Embryonic facial prominence (tissue), 1 donor: ENCODE data around the gene MRPL50.

Source experiments
- DNase-seq: peaks from one replicate; pipeline ENCODE4 v3.0.0-alpha.2; 2016; ENCODE audit errors: extremely low spot score

Gene MRPL50

DNA sequence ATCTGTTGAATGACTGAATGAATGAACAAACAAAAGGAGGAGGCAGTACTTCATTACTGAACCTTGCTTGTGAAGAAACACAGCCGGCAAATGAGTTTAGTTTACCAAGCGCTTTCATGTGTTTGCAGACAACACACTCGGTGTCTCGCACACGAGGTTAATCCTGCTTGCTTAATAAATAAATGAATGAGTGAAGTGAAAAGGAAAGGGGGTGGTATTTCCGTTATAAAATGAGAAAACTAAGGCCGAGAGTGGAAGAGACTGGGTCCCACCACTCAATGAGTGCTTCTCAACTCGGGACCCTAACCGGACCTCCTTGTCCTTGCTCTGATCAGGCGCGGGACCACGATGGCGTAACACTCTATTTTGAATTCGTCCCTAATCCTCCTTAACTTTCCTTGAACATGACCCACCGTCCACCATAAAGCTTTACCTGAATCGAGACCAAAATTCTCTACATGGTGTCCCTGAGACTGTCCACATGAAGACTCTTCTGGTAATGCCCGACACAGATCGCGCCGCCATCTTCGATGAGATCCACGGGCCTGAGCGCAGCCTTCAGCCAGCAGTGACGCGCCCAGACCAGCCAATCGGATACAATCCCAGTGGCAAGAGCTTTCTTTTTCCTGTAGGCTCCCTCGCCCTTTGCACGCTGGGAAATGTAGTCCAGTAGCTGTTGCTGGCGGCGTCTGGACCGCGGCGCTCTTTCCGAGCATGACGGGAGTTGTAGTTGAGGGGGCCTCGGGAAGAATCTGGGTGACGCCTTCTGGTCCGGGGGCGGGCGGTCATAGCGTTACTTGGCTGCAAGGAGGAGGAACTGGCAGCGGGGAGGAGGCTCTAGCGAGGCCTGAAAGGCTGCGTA, at the start of gene MRPL50, which contains the start of gene ZNF189:
Gene MRPL50 (minus strand): TSS at position 551 of the 862 bp plus-strand sequence. CDS start 26 bp downstream, at position 525.
Gene ZNF189 (plus strand): TSS at position 784 of the 862 bp plus-strand sequence. CDS start 306 bp downstream, outside the sequence.
- peak; percentile 98 for DNase-seq

DNA sequence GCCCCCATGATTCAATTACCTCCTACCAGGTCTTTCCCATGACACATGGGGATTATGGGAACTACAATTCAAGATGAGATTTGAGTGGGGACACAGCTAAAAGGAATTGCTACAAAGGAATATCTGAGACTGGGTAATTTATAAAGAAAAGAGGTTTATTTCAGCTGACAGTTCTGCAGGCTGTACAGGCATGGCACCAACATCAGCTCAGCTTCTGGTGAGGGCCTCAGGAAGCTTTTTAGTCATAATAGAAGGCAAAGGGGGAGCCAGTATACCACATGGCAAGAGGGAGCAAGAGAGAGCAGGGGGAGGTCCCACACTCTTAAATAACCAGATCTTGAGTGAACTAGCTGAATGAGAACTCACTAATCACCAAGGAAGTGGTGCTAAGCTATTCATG, 48.3 kb upstream of the MRPL50 start:
- DNase-seq, result no peak

- no peak for DNase-seq
These were observed 47.1 kb upstream of the MRPL50 start for GRCh38 chr9:101445353-101446029.

DNA sequence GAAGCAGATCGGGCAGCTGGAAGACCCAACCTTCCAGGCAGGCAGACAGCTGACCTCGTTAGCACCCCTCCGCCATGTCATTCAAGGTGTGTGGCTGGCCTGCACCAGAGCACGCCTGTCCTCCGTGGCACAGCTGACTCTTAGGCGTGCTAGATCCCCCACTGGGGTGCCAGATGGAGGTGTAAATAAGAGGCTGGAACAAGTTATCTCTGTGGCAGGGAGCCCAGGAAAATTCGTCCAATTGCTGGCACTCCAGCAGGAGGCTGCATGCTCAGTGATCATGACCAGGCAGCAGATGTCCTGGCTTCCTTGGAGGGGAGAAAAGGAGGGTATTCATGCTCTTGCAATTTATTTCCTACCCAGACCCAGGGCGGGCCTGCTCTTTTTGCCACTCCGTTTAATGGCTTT, 45.0 kb upstream of the MRPL50 start:
- no peak for DNase-seq

DNA sequence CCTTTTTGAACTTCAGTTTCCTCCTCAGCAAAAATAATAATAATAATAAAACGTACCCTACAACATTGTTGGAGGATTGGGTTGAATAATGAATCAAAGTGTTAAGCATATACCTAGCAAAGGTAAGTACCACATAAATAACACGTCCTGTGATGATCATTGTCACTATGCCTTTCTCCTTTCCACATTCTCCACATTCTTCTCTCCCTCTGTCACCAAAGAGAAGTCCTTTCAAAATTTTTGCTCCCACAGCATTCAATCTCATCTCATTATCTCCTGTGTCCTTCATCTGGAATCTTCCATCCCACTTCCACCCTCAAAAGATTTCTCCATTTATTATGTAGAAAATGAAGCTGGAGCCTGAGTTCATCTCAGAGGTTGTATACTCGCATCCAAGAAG, 44.3 kb upstream of the MRPL50 start:
- DNase-seq, result no peak

DNA sequence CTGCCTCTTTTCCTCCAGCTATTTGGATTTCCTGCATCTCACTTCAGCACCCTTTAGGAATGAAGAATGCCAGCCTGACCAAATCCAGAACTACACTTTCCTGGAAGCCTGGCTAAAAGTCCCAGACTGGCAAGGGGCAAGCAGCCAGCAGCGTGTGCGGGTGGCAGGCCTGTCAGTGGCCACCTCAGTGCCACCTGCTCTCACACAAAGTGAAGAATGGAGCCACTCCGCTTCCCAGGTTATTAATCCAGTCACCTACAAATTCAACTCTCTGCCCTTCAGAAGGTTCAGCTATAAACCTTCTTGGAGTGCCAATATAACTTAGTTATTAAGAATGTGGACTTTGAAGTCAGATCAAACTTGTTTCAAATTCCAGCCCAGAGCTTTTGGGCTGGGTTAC, 43.9 kb upstream of the MRPL50 start:
- no peak for DNase-seq

DNA sequence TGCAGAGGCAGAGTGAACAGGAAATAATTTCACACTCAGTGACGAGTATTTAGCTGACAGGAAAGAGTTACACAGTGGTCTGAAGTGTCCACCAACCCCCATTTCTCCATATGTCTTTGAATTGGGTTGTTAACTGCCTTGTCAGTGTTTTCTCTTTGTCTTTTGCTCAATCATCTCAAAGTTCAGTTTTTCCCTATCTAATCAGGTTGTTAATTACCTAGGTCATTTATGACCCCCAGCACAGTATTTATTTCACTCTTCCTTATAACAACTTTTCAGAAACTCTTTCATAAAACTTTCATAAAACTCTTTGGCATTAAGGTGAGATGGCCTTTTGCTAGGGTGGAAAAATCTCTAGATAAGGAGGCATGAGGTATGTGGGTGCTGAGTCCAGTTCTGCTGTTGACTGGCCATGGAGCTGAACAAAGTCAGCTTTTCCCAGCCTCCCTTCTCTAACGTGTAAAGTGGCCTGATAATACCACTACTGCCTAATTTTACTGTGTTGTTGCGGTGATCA, 42.4 kb upstream of the MRPL50 start:
- no peak for DNase-seq

DNA sequence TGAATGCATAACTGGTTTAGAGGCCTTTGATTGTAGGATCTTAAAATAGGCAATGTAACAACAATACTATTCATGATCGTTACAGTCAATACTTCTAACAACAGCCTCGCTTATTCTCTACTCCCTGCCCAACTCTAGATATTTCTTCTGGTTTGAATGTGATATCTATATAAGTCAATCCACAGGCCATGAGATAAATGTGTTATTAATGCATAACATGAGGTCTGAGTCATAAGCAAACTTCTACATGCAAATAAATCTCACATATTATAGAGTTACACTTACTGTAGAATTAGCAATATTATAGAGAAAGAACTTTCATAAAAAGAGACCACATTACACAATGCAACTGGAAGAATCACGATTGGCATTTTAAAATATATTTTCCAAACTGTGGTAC, 40.1 kb upstream of the MRPL50 start:
- no peak for DNase-seq

DNA sequence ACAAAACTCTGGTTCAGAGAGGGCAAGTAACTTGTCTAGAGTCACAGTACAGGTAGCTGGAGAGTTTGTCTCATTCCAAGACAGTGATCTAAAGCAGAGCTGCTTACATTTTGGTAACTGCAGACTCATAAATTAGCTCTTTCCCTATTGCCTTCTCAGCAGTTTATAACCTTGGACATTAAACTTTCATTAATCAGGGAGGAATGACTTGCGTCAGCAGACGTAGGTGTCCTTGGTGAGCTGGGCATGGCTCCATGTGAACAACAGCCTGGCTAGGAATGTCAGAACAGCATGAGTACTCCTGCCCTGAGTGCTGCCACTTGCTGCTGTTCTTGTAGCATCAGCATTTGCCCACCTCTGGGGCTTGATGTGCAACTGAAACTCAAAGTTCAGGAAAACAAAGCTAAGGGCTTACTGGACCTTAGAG, 39.4 kb upstream of the MRPL50 start:
- DNase-seq, result no peak

DNA sequence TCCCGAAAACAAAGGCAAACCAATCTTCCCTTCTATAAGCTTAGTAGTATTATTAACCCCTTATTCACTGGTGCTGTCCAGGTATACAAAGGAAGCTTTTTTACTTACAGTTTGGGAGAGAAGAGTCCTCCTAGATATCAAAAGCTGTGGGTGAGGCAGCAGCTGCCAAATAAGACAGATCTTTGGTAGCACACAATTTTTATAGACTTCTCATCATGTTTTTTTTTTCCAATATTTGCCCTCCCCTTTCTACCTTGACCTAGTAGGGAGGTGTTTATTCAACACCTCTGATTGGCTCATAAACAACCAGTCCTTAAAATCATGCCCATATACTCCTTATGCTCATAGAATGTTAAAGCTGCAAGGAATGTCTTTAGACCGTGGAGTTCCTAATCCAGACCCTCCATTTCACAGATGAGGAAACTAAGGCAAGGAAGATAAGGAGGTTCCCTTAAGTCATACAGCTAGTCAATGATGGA, 37.2 kb upstream of the MRPL50 start, which contains the start of gene ALDOB:
Gene ALDOB (minus strand): TSS at position 174 of the 479 bp plus-strand sequence. CDS start 4,887 bp downstream, outside the sequence.
- no peak for DNase-seq

GRCh38 chr9:101434998-101435397, 36.6 kb upstream of the MRPL50 start:
- DNase-seq, result no peak

DNA sequence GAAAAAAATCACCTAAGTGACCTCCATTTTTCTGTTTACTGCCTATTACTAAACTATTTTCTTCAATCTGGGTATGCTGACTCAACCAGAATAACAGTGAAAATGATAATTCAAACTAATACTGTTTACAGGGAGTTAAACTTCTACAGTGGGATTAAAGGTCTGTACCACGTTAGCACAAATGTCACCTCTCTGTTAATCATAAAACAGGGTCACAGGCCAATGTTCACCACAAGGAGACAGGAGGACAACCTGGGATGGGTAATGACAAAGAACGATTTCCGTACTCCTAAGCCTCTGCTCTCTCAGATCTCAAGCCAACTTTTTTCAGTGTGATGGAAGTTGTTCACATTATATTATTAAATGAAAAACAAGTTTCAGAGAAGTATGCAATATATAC, 34.8 kb upstream of the MRPL50 start:
- DNase-seq, result no peak

GRCh38 chr9:101432740-101433139, 34.3 kb upstream of the MRPL50 start:
- no peak for DNase-seq

DNA sequence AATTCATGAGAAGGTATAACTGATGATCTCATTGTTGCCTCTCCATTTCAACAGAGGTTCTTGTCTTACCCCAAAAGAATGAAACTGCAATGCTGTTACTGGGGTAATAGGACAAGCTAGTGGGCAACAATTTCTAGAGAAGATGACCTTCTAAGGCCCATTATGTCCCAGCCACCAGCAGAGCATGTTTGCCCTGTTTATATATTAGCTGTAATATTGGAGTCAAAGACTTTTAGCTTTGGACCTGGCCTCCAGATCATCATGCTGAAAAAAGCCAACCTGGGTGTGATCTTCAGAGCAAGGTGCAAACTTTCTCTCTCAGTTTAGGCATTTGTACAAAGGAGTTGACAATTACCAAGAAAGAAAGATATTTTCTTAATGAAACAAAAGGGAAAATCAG, 33.8 kb upstream of the MRPL50 start:
- no peak for DNase-seq

DNA sequence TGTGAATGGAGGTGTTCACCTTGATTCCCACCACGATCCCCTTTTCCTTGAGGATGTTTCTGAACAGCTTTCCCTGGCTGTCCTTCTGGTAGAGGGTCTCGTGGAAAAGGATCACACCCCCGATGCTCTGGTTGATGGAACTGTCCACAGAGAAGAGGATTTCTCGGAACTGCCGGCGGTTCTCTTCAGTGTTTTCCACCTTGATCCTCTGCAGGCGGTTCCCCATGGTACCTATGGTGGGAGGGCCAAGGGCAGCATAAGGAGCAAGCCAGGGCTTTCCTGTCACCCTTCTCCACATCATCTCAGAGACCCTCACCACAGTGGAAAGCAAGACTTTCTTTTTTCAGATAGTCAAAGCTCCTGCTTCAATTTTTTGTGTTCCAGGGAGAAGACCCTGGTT, 31.3 kb upstream of the MRPL50 start:
- DNase-seq, result no peak

- DNase-seq, result no peak
These were observed 30.5 kb upstream of the MRPL50 start for GRCh38 chr9:101428909-101429308.

DNA sequence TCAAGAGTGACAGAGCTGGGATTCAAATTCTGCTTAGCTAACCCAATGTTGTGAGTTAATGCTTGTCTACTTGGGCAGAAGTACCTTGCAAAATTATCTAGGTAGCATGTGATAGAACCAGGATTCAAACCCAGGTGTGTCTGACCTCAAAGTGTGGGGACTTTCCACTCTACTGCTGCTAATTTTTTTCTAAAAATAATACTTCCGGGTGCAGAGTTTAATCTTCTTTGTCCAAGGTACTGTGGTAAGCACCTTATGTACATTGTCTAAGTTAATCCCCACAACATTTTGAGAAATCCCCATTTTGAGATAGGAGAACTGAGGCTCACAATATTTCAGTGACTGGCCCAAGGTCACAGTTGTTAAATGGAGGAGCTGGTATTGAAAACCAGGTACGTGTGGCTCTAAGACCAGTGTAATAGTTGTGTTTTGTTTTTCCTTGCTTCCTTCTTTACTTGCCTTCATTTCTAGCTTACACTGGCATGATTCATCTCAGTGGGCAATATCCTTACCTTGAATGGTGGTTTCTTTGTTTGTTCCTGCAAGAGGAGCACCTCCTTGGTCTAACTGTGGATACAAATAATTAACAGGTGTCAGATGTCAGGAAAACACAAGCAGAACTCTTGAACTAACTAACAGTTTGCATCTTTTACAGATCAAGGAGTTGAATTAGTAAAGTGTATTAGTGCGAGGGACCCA, 29.7 kb upstream of the MRPL50 start:
- no peak for DNase-seq

- DNase-seq, result no peak
These were observed 28.9 kb upstream of the MRPL50 start for GRCh38 chr9:101427358-101427757.

- no peak for DNase-seq
These were observed 23.2 kb upstream of the MRPL50 start for GRCh38 chr9:101421653-101422065.

DNA sequence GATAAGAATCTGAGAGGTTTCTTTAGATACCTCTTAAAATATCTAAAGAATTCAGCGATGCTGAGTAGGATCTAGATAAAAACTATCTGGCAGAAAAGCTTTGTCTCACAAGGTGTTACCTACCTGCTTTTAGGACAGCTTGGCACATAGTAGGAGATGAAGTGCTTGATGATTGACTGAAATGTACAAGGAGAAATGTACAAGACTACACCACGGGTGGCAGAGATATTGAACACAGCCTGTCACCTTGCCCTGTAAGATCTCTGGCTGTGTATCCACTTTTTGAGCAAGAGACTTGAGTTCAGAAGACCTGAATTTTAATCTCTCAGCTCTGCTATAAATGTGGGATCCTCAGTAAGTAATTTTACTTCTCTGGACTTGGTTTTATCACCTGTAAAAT, 21.4 kb upstream of the MRPL50 start:
- no peak for DNase-seq

DNA sequence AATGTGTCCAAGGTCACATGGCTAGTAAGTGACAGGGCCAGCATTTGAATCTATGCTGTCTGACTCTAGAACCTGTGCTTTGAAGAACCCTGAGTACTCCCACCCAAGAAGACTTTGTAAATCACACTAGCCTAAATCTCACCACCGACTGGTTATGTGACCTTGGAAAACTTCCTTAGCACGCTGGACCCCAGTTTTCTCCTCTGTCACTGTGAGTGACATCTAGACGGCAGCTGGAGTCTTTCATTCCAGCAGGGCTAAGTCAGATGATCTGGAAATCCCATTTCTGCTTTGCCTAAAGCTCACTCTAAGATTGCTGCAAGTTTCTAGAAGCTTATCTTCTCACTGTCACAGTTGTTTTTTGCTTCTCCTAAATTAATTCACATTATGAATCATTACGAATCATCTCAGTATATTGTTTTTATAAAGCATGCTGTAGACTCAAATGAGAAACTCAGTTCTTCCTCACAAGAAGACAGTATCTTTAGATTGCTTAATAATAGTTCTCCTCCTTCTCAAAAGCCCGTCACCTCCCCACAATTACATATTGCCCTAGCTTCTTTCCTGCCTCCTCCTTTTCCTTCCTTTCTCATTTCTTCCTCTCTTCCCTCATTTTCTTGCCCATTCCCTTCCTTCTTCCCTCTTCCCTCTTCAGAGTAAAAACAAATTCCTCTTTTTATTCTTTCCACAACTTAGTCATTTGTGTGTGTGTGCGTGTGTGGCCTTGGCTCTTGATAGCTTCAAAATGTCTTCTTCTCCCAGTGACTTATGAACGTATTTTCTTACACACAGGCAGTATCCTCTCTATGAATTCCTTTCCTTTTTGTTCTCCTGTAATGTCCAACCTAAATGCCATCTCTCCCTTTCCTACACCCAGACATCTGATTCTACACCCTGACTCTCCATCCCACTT, 20.4 kb upstream of the MRPL50 start:
- DNase-seq, result no peak
